HEK293 (cell line): Measurements from ENCODE around the gene FTSJ1.

ENCODE experiments used
- BCL11A ChIP-seq: fragments of 450-650 bp; formaldehyde crosslinking; IDR thresholded peaks from 2 replicates; pipeline ENCODE4 v1.5.1; 2016; ENCODE audit warnings: low read depth, missing biosample characterization, missing genetic modification characterization
- BCL11B ChIP-seq: fragments of 450-650 bp; formaldehyde crosslinking; IDR thresholded peaks from 2 replicates; pipeline ENCODE4 v1.5.1; 2016; ENCODE audit warnings: low read depth, missing biosample characterization, missing genetic modification characterization
- EGR2 ChIP-seq: fragments of 450-650 bp; formaldehyde crosslinking; IDR thresholded peaks from 2 replicates; pipeline ENCODE4 v1.5.1; 2016; ENCODE audit warnings: low read depth, missing biosample characterization, missing genetic modification characterization
- GFI1B ChIP-seq: fragments of 450-650 bp; formaldehyde crosslinking; IDR thresholded peaks from 2 replicates; pipeline ENCODE4 v1.5.1; 2016; ENCODE audit warnings: missing biosample characterization, missing genetic modification characterization
- GLIS2 ChIP-seq: fragments of 450-650 bp; formaldehyde crosslinking; IDR thresholded peaks from 2 replicates; pipeline ENCODE4 v1.5.1; 2016; ENCODE audit warnings: missing biosample characterization, missing genetic modification characterization
- IKZF3 ChIP-seq: fragments of 450-650 bp; IDR thresholded peaks from 2 replicates; pipeline ENCODE4 v1.5.0; 2018; ENCODE audit warnings: missing biosample characterization, mild to moderate bottlenecking, missing genetic modification characterization, moderate library complexity
- SP2 ChIP-seq: fragments of 450-650 bp; formaldehyde crosslinking; IDR thresholded peaks from 2 replicates; pipeline ENCODE4 v1.5.1; 2016; ENCODE audit warnings: missing biosample characterization, missing genetic modification characterization
- SP3 ChIP-seq: fragments of 450-650 bp; formaldehyde crosslinking; IDR thresholded peaks from 2 replicates; pipeline ENCODE4 v1.5.1; 2016; ENCODE audit warnings: missing biosample characterization, missing genetic modification characterization
- ZBTB20 ChIP-seq: fragments of 450-650 bp; formaldehyde crosslinking; IDR thresholded peaks from 2 replicates; pipeline ENCODE4 v1.5.1; 2016; ENCODE audit warnings: missing biosample characterization, missing genetic modification characterization
- ZFHX2 ChIP-seq: fragments of 450-650 bp; formaldehyde crosslinking; conservative IDR thresholded peaks from 2 replicates; pipeline ENCODE4 v1.5.1; 2016; ENCODE audit warnings: missing biosample characterization, missing genetic modification characterization
- ZNF223 ChIP-seq: fragments of 450-650 bp; formaldehyde crosslinking; IDR thresholded peaks from 2 replicates; pipeline ENCODE4 v1.5.1; 2016; ENCODE audit warnings: missing biosample characterization, missing genetic modification characterization
- ZNF324 ChIP-seq: fragments of 450-650 bp; formaldehyde crosslinking; IDR thresholded peaks from 2 replicates; pipeline ENCODE4 v1.5.1; 2016; ENCODE audit warnings: missing biosample characterization, missing genetic modification characterization
- ZNF335 ChIP-seq: fragments of 450-650 bp; formaldehyde crosslinking; conservative IDR thresholded peaks from 2 replicates; pipeline ENCODE4 v1.5.1; 2016; ENCODE audit warnings: missing biosample characterization, missing genetic modification characterization
- ZNF654 ChIP-seq: fragments of 450-650 bp; formaldehyde crosslinking; IDR thresholded peaks from 2 replicates; pipeline ENCODE4 v1.5.1; 2016; ENCODE audit warnings: low read depth, missing biosample characterization, missing genetic modification characterization
- ZNF660 ChIP-seq: fragments of 450-650 bp; IDR thresholded peaks from 2 replicates; pipeline ENCODE4 v1.5.1; 2018; ENCODE audit warnings: missing biosample characterization, mild to moderate bottlenecking, missing genetic modification characterization
- ZNF670 ChIP-seq: fragments of 450-650 bp; formaldehyde crosslinking; IDR thresholded peaks from 2 replicates; pipeline ENCODE4 v1.5.1; 2016; ENCODE audit warnings: missing biosample characterization, missing genetic modification characterization, low read depth
- ZNF777 ChIP-seq: fragments of 450-650 bp; formaldehyde crosslinking; IDR thresholded peaks from 2 replicates; pipeline ENCODE4 v1.5.1; 2017; ENCODE audit warnings: missing biosample characterization, missing genetic modification characterization, borderline replicate concordance
- ZNF830 ChIP-seq: fragments of 450-650 bp; IDR thresholded peaks from 2 replicates; pipeline ENCODE4 v1.5.0; 2018; ENCODE audit warnings: missing biosample characterization, missing genetic modification characterization, low read depth, mild to moderate bottlenecking, moderate library complexity
- ZSCAN4 ChIP-seq: fragments of 450-650 bp; formaldehyde crosslinking; IDR thresholded peaks from 2 replicates; pipeline ENCODE4 v1.5.1; 2017; ENCODE audit warnings: missing biosample characterization, missing genetic modification characterization
- TF ChIP-seq, protein P1 (sequence below): fragments of 450-650 bp; formaldehyde crosslinking; conservative IDR thresholded peaks from 2 replicates; pipeline ENCODE4 v1.5.1; 2016; ENCODE audit warnings: low read depth, missing biosample characterization, missing genetic modification characterization
- TF ChIP-seq, protein P2 (sequence below): fragments of 450-650 bp; formaldehyde crosslinking; IDR thresholded peaks from 2 replicates; pipeline ENCODE4 v1.5.1; 2016; ENCODE audit warnings: missing biosample characterization, missing genetic modification characterization, borderline replicate concordance
- TF ChIP-seq, protein P3 (sequence below): fragments of 450-650 bp; formaldehyde crosslinking; IDR thresholded peaks from 2 replicates; pipeline ENCODE4 v1.5.1; 2016; ENCODE audit warnings: missing biosample characterization, missing genetic modification characterization
- TF ChIP-seq, protein P4 (sequence below): fragments of 450-650 bp; formaldehyde crosslinking; IDR thresholded peaks from 2 replicates; pipeline ENCODE4 v1.5.1; 2017; ENCODE audit warnings: missing biosample characterization, missing genetic modification characterization
- TF ChIP-seq, protein P5 (sequence below): fragments of 450-650 bp; formaldehyde crosslinking; optimal IDR thresholded peaks from 2 replicates; pipeline ENCODE3; 2016; ENCODE audit warnings: missing biosample characterization, mild to moderate bottlenecking, missing genetic modification characterization

FTSJ1 gene

GRCh38 chrX:48508400-48509244 is 32.6 kb downstream of the FTSJ1 start, which contains the start of gene PORCN (continued):
- TF ChIP-seq ZSCAN4 (tag by site-specific recombination) = no peak
- TF ChIP-seq SP2 (tag by site-specific recombination) = peak; percentile 68
- TF ChIP-seq, protein P1, sequence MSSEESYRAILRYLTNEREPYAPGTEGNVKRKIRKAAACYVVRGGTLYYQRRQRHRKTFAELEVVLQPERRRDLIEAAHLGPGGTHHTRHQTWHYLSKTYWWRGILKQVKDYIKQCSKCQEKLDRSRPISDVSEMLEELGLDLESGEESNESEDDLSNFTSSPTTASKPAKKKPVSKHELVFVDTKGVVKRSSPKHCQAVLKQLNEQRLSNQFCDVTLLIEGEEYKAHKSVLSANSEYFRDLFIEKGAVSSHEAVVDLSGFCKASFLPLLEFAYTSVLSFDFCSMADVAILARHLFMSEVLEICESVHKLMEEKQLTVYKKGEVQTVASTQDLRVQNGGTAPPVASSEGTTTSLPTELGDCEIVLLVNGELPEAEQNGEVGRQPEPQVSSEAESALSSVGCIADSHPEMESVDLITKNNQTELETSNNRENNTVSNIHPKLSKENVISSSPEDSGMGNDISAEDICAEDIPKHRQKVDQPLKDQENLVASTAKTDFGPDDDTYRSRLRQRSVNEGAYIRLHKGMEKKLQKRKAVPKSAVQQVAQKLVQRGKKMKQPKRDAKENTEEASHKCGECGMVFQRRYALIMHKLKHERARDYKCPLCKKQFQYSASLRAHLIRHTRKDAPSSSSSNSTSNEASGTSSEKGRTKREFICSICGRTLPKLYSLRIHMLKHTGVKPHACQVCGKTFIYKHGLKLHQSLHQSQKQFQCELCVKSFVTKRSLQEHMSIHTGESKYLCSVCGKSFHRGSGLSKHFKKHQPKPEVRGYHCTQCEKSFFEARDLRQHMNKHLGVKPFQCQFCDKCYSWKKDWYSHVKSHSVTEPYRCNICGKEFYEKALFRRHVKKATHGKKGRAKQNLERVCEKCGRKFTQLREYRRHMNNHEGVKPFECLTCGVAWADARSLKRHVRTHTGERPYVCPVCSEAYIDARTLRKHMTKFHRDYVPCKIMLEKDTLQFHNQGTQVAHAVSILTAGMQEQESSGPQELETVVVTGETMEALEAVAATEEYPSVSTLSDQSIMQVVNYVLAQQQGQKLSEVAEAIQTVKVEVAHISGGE (tag by site-specific recombination) = peak; percentile 91
- TF ChIP-seq SP3 (tag by site-specific recombination) = peak; percentile 56
- no peak for TF ChIP-seq ZNF830 (tag by site-specific recombination)
- TF ChIP-seq, protein P2, sequence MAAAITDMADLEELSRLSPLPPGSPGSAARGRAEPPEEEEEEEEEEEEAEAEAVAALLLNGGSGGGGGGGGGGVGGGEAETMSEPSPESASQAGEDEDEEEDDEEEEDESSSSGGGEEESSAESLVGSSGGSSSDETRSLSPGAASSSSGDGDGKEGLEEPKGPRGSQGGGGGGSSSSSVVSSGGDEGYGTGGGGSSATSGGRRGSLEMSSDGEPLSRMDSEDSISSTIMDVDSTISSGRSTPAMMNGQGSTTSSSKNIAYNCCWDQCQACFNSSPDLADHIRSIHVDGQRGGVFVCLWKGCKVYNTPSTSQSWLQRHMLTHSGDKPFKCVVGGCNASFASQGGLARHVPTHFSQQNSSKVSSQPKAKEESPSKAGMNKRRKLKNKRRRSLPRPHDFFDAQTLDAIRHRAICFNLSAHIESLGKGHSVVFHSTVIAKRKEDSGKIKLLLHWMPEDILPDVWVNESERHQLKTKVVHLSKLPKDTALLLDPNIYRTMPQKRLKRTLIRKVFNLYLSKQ (tag by site-specific recombination) = no peak
- TF ChIP-seq ZBTB20 (tag by site-specific recombination) = no peak
- TF ChIP-seq, protein P3, sequence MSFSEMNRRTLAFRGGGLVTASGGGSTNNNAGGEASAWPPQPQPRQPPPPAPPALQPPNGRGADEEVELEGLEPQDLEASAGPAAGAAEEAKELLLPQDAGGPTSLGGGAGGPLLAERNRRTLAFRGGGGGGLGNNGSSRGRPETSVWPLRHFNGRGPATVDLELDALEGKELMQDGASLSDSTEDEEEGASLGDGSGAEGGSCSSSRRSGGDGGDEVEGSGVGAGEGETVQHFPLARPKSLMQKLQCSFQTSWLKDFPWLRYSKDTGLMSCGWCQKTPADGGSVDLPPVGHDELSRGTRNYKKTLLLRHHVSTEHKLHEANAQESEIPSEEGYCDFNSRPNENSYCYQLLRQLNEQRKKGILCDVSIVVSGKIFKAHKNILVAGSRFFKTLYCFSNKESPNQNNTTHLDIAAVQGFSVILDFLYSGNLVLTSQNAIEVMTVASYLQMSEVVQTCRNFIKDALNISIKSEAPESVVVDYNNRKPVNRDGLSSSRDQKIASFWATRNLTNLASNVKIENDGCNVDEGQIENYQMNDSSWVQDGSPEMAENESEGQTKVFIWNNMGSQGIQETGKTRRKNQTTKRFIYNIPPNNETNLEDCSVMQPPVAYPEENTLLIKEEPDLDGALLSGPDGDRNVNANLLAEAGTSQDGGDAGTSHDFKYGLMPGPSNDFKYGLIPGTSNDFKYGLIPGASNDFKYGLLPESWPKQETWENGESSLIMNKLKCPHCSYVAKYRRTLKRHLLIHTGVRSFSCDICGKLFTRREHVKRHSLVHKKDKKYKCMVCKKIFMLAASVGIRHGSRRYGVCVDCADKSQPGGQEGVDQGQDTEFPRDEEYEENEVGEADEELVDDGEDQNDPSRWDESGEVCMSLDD (tag by site-specific recombination) = peak; percentile 89
- TF ChIP-seq ZNF324 = peak; percentile 59; the same call in 1 of the 2 replicates
- peak; percentile 80 for TF ChIP-seq IKZF3 (tag by site-specific recombination)
- TF ChIP-seq ZNF660 (tag by site-specific recombination) = no peak
- TF ChIP-seq ZNF670 (tag by site-specific recombination) = no peak
- no peak for TF ChIP-seq GFI1B (tag by site-specific recombination)
- peak; percentile 25 for TF ChIP-seq EGR2 (tag by site-specific recombination)
- no peak for TF ChIP-seq ZNF654
- TF ChIP-seq, protein P4, sequence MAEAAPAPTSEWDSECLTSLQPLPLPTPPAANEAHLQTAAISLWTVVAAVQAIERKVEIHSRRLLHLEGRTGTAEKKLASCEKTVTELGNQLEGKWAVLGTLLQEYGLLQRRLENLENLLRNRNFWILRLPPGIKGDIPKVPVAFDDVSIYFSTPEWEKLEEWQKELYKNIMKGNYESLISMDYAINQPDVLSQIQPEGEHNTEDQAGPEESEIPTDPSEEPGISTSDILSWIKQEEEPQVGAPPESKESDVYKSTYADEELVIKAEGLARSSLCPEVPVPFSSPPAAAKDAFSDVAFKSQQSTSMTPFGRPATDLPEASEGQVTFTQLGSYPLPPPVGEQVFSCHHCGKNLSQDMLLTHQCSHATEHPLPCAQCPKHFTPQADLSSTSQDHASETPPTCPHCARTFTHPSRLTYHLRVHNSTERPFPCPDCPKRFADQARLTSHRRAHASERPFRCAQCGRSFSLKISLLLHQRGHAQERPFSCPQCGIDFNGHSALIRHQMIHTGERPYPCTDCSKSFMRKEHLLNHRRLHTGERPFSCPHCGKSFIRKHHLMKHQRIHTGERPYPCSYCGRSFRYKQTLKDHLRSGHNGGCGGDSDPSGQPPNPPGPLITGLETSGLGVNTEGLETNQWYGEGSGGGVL (tag by site-specific recombination) = peak; percentile 12; the same call in 1 of the 2 replicates
- TF ChIP-seq ZFHX2 = peak; percentile 59
- TF ChIP-seq GLIS2 (tag by site-specific recombination) = 0 out of 2 replicates have a peak, but pooled peaks have one; percentile 39
- TF ChIP-seq BCL11A (tag by site-specific recombination) = no peak
- TF ChIP-seq, protein P5, sequence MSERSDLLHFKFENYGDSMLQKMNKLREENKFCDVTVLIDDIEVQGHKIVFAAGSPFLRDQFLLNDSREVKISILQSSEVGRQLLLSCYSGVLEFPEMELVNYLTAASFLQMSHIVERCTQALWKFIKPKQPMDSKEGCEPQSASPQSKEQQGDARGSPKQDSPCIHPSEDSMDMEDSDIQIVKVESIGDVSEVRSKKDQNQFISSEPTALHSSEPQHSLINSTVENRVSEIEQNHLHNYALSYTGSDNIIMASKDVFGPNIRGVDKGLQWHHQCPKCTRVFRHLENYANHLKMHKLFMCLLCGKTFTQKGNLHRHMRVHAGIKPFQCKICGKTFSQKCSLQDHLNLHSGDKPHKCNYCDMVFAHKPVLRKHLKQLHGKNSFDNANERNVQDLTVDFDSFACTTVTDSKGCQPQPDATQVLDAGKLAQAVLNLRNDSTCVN (tag by site-specific recombination) = peak; percentile 74
- no peak for TF ChIP-seq BCL11B (tag by site-specific recombination)
- peak; percentile 61 for TF ChIP-seq ZNF335
- TF ChIP-seq ZNF223 = no peak
- TF ChIP-seq ZNF777 (tag by site-specific recombination) = peak; percentile 25; the same call in 1 of the 2 replicates
